NB4 (cell line): Measurements from ENCODE around the gene FHIT.

ENCODE experiments used
- DNase-seq: peaks from one replicate; pipeline ENCODE4 v3.0.0; 2010; ENCODE audit warnings: low read depth
- H3K4me3 ChIP-seq: one replicate; pipeline ENCODE4 v1.5.1; 2011; ENCODE audit warnings: mild to moderate bottlenecking, low read depth, low read length, moderate library complexity
- MAX ChIP-seq: IDR thresholded peaks from 2 replicates; pipeline ENCODE4 v1.6.1; 2011; ENCODE audit warnings: low read depth, low read length
- MYC ChIP-seq: IDR thresholded peaks from 2 replicates; pipeline ENCODE4 v1.6.1; 2011; ENCODE audit warnings: low read depth, low read length
- POLR2A ChIP-seq: IDR thresholded peaks from 2 replicates; pipeline ENCODE4 v1.6.1; 2011; ENCODE audit warnings: mild to moderate bottlenecking; ENCODE audit not compliant: insufficient read length; ENCODE audit errors: extremely low read depth
- TF ChIP-seq, protein P1 (sequence below): IDR thresholded peaks from one replicate; pipeline ENCODE4 v1.5.1; 2012; ENCODE audit warnings: low read depth, low read length

The FHIT gene

GRCh38 chr3:60402931-60403330 lies 848.3 kb downstream of the FHIT start:
- no peak for TF ChIP-seq MAX
- TF ChIP-seq, protein P1, sequence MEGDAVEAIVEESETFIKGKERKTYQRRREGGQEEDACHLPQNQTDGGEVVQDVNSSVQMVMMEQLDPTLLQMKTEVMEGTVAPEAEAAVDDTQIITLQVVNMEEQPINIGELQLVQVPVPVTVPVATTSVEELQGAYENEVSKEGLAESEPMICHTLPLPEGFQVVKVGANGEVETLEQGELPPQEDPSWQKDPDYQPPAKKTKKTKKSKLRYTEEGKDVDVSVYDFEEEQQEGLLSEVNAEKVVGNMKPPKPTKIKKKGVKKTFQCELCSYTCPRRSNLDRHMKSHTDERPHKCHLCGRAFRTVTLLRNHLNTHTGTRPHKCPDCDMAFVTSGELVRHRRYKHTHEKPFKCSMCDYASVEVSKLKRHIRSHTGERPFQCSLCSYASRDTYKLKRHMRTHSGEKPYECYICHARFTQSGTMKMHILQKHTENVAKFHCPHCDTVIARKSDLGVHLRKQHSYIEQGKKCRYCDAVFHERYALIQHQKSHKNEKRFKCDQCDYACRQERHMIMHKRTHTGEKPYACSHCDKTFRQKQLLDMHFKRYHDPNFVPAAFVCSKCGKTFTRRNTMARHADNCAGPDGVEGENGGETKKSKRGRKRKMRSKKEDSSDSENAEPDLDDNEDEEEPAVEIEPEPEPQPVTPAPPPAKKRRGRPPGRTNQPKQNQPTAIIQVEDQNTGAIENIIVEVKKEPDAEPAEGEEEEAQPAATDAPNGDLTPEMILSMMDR: no peak
- TF ChIP-seq POLR2A: no peak
- TF ChIP-seq MYC: no peak
- no peak overlapping the region for H3K4me3 ChIP-seq
- DNase-seq: no peak

DNA sequence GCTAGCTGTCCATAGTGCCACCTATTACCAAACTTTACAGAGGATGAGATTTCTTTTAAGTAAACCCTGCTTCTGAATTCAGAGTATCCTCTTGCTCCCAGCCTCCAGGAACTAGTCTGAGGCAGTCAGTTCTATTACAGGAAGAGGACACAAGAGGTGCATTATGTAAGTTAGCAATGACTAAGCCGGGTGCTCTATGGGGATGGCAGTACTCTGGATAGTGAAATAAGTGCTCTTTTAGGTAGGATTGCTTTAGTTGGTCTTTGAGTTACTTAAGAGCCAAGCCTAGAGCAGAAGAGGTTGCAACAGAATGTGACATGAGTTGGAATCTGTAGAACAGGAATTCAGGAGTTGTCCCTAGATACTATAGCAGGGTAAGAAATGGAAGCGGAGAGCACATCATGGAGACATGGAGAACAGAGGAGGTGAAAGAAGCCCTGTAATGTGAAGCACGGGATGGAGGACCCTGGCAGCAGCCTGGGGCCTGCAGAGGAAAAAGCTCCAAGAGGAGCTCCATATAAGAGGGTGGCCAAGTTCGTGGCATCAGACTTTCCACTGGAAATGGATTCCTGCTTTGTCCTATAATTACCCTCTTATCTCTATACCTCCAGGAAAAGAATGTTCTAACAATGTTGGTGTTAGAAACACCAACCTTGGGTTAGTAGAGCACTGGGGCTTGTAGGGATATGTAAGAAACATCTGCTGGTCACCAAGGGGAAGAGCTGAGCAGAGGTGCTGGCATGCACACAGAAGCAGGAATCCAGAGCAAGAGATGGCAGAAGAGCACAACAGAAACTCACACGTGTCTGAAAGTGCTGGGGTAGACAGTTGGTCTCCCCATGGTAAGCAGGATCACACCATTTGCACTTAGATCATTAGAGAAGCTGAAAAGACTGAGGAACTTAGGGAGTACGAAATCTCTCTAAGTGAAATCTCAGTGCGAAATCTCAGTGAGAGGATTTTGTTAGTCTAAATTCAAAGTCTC lies 851.1 kb downstream of the FHIT start:
- H3K4me3 ChIP-seq: no peak overlapping the region
- no peak for DNase-seq
- TF ChIP-seq MAX (no peak), MYC (no peak), POLR2A (no peak)
- TF ChIP-seq, protein P1: no peak

DNA sequence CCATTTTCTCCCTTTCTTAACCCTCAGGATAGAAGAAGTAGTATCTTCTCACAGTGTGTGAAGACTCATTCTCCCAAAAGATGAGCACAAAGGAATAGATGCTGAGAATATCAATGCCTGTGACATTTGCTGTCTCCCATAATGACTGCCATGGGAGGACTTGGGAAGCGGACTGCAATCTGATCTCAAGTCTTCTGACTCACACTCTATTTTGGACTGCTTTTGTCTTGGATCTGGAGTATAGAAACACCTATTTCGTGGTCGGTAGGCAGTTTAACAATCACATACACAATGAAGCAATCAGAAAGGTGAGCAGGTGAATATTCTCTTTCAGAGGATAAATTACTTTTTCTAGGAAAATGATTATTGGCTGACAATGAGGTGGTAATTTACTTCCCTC lies 852.0 kb downstream of the FHIT start:
- TF ChIP-seq MYC: no peak
- no peak for TF ChIP-seq POLR2A
- TF ChIP-seq, protein P1: no peak
- no peak for TF ChIP-seq MAX
- DNase-seq: no peak
- no peak overlapping the region for H3K4me3 ChIP-seq

DNA sequence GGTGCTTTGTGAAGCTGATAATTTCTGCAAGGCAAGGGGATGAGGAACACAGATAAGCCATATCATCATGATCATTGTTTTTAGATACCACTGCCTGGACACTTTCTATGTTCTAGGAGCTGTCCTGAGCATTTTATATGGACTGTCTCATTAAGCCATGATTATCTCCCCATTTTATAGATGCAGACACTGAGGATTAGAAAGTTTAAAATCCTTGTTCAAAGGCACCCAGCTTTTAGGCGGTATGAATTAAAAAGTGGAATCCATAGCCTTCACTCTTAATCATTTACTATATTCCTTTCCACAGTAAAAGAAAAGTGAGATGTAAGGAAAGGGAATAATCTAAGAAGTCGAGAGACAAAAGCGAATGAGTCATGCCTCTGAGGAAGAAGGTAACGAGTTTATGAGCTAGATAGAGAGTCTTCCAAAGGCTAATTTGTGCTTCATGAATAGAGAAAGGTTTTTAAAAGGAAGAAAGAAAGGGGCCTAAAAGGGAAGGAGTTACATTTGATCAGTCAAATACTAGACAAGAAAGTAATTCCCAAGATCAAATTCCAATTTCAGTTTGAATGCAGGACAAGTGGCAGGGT lies 856.0 kb downstream of the FHIT start:
- TF ChIP-seq POLR2A: no peak
- no peak for TF ChIP-seq MAX
- TF ChIP-seq MYC: no peak
- TF ChIP-seq, protein P1: no peak
- H3K4me3 ChIP-seq: no peak overlapping the region
- DNase-seq: no peak

DNA sequence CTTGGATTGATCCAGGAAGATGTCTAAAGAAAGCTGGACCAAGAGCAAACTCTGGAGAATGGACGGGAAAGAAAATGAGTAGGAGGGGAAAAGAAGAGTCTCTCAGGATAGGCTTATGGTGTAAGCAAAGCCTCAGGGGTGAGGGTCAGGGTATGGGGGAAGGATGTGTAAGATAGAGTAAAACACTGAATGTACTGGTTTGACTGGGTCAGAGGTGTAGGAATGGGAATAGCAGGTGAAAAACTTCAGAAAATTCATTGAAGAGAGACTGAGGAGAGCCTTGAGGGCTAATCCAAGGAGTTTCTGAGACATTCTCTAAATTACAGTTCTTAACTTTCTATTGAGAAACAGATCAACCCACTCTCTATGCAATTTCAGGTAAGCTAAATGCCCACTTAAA lies 857.3 kb downstream of the FHIT start:
- H3K4me3 ChIP-seq: no peak overlapping the region
- no peak for DNase-seq
- TF ChIP-seq, protein P1: no peak
- TF ChIP-seq POLR2A: no peak
- no peak for TF ChIP-seq MAX
- TF ChIP-seq MYC: no peak
